ENCODE results near the gene LRRC28.
"Not testable (repeated sequence)": the region's sequence is repeated elsewhere in the genome, so short reads cannot be mapped to it uniquely, and the experiment has no call there.

Gene LRRC28

DNA sequence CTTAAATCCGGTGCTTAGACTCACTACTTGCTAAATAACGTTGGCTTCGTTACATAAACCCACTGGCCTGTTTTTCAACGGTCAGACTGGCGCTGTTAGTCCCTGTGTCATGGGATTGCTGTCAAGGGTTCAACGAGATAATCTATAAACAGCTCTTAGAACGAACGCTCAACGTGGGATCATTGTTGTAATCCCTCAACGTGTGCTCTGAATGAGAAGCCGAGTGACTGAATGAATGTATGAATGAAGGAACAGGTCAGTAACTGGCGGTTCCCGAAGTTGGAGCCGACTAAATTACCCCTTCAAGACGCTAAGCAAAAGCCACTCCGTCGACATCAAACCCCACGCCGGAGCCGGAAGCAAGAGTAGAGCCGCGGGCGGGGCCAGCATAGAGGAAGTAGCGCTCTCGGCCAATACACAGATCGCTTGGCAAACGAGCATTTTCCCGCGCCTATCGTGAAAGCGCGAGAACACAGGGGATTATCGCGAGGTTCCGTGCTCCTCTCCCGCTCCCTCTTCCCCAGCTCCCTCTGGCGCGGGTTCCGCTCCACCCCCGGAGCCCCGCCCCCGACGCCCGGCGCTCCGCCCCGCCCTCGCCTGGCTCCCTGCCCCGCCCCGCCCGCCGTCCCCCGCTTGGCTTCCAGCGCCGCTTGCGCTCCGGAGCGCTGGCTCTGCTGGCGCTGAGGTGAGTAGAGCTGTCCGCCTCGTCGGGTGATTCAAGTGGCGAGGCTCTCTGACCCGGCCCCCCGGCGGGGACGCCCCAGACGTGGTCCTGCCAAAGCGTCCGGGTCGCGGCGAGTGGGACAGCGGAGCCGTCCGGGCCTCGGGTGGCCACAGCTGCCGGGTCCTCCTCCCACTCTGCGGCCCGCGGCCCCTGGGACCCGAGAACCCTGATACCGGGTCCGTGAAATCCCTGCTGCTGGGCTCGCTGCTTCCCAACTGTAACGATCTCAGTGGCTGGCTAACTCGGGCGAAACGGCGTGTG lies at the start of gene LRRC28:
Gene LRRC28, plus strand, starts transcription at position 625 of the 985 bp plus-strand sequence. CDS start 4,477 bp downstream, outside the sequence.
- DNase-seq (ENCODE audit: low read depth), result peak; percentile 89

DNA sequence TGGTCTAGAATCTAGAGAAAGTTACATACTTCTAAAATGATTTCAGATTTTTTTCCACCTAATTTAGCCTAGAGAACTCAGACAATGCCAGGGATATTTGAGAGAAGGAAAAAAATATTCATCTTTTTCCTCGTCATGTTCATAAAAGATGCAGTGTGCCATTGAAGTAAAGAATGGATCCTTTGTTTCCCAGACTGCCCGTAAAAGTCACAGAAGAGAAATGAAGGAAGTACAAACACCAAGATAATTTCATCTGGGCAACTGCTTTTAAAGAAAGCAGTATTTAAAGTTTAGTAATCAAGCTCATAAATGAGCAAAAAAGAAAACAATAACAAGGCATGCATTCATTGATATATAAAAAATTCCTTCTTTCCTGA lies 49.1 kb upstream of the LRRC28 start:
- no peak for DNase-seq (ENCODE audit: low read depth)

DNA sequence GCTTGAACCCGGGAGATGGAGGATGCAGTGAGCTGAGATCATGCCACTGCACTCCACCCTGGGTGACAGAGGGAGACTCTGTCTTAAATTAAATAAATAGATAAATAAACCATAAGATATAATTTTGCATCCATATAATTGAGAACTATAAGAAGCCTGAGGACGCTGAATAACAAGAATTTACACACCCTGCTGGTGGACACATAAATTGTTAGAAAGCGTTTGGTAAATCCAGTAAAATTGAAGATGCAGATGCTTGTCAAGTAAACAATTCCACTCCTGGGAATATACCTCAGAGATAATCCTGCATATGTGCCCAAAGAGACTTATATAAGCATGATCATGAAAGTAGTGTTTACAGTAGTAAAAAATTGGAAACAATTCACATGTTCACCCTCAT lies 43.6 kb upstream of the LRRC28 start:
- DNase-seq (ENCODE audit: low read depth), result no peak

DNA sequence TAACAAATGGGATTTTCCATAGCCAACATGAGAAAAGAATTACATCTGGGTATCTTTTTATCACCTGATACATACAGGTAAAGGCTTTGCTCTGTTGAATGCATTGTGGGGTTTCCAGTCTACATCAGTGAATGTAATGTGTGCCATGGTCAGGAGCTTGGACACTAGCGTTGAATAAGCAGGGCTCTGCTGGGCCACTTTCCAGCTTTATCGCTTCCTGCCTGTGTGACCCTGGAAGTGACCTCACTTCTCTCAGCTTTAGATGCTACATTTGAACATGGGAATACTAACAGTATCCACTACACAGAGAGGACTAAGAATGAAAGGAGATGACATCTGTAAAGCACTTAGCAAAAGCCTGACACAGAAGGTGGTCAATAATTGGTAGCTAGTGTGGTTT lies 42.0 kb upstream of the LRRC28 start:
- DNase-seq (ENCODE audit: low read depth), result no peak

DNA sequence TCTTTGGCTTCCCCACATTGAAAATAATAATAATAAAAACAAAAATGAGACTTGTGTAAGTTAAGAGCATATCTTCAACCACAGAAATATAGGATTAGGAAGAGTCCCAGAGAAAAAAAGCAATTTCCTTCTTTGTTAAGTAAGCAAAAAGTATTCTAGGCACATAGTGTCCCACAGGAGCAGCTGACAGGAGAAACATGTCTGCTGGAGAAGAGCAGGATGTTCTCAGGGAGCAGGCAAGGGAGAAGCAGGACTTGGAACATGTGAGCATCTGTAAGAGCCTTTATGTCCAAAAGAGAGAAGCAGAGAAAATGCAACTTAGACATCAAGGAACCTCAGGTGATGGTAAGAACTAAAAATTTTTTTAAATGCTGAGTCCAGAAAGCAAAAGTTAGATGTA lies 40.9 kb upstream of the LRRC28 start:
- DNase-seq (ENCODE audit: low read depth), result no peak

DNA sequence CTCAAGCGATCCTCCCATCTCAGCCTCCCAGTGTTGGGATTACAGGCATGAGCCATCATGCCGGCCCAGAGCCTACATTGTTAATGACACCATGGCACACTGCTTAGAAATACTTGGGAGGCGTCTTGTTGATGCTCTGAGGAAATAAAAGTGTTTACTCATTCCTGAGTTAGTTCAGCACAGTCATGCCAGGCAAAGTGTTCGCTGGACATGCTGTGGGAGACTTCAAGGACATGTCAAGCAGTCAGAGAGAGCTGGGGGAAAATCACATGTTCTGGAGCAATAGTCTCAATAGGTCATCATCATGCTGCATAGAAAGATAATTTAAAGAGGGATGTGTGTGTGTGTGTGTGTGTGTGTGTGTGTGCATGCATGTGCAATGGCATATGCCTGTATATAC lies 39.4 kb upstream of the LRRC28 start:
- no peak for DNase-seq (ENCODE audit: low read depth)

DNA sequence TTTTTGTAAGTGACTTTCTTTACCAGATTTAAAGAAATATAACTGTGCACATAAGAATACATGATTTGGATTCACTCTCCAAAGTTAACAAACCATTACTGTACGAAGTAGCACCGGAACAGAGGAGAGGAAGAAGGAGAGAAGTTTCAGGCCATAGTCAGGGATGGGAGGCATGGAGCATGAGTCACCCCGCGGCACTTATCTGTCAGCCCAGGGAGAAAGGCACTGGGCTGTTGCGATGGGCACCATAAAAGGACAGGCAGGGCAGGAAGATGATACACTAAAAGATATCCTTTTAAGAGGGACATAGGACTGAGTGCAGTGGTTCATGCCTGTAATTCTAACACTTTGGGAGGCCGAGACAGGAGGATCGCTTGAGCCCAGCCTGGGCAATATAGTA lies 38.9 kb upstream of the LRRC28 start:
- no peak for DNase-seq (ENCODE audit: low read depth)

DNA sequence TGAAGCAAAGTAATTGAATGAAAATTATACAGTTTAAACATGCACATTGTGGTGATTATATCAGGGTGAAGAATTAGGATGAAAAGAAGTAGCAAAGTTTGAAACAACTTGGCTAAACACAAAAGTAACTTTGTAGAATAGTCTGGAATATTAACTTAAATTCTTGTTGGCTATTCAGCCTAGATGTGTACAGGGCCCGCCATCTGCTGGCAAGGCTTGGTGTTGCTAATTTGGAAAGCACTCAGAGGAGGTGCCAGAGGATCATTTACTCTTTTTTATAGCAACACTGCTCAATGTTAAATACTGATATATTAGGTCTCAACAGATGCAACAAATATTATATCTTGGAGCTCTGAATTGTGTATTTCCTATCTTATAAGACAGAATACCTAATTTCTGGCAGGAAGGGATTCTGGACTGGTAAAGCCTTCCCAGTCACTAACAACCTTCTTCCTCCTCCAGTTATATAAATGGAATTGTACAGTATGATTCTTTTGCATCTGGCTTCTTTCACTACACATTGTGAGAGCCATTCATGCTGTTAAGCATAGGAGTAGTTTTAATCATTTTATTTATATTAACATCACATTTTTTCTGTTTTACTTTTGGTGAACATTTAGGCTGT lies 38.0 kb upstream of the LRRC28 start:
- peak; percentile 7 for DNase-seq (ENCODE audit: low read depth)

DNA sequence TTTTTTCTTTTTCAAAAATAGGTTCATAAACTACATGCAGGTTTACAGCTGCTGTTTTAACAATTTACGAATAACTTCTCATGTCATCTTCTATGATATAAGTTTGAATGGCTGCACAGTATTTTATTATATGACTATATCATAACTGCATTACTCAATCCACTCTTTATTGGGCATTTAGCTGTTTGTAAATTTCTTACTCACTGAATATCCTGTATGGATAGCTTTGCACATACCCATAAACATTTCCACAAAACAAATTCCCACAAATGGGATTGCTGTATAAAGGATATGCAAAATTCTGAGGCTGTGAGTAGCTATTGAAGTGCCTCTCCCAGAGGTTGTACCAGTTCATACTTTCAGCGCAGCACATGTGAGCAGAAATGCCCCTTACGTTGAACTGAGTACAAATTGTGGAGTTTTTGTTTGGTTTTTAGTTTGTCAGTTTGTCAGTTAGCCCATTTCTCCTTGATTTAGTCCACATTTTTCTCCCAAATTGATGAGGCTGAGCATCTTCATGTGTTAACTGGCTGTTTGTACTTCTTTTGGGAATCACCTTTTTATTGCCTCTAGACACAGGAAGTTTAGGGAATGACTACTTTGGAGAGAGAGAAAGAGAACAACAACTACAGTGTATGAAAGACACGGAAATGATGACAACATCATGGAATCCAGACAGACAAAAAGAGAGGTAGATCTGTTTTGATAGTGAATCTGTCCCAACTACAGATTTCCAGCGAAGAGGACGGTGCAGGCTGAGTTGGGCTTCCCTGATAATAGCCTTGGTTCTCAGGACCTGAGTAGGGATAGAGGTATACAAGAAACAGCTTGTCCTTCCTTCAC lies 26.7 kb upstream of the LRRC28 start:
- no peak for DNase-seq (ENCODE audit: low read depth)

DNA sequence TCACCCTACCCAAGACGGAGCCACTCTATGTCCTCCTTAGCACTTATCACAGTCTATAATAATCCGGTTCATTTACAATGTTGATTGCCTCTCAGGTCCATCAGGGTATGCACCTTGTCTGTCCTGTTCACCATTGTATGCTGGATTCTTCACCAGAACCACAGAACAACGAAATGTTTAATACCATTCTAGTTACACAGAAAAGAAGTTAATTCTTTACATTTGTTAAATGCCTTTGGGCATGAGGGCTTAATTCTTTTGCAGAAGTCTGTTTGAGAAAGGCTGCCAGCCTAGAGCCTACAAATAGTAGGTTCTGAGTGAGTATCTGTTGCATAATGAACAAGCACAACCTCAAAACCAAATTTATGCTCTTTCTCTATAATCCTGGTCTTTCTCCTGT lies 24.5 kb upstream of the LRRC28 start:
- DNase-seq (ENCODE audit: low read depth), result no peak

DNA sequence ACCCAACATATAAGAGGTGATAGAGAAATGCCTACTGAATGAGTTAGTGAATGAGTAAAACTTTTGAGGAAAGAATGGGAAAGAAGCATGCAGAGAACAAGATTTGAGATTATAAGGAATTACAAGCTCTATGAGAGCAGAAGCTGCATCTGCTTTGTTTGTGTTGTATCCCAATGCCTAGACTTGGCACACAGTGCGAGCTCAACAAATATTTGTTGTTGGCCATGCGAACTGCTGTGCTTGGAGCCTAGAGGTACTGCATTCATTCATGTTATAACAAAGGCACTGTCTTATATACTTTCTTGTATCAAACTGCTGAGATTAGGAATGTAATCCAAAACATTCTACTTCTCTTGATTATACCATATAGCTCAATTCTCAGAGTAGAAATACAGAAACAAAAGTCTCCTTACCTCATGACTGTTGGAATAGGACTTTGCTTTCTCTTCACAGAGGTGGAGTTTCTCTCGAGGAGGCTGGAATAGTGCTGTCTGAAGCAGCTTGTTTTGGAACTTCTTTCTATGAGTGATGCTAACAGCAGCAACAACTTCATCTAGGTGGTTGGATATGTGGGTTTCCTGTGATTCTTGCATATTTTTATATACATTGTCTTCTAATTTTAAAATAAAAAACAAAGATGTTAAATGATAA lies 23.0 kb upstream of the LRRC28 start:
- no peak for DNase-seq (ENCODE audit: low read depth)

DNA sequence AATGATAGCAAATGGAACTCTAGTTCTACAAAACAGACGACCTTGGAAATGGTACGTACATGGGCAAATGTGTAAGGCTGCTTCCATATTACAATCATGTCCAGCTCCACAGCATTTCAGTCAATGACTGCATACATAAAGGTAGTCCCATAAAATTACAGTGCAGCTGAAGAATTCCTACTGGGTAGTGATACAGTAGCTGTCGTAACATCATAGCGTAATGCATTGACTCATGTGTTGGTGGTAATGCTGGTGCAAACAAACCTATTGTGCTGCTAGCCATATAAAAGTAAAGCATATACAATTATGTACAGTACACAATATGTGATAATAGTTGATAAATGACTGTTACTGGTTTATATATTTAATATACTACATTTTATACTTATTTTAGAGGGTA lies 20.4 kb upstream of the LRRC28 start:
- no peak for DNase-seq (ENCODE audit: low read depth)

DNA sequence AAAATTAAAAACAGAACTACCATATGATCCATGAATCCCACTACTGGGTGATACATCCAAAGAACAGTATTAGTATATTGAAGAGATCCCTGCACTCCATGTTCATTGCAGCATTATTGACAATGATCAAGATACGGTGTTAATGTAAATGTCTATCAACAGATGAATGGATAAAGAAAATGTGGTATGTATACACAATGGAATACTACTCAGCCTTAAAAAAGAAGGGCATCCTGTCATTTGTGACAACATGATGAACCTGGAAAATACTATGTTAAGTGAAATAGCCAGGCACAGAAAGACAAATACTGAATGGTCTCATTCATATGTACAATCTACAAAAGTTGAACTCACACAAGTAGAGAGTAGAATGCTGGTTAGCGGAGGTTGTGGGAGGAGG lies 18.5 kb upstream of the LRRC28 start:
- no peak for DNase-seq (ENCODE audit: low read depth)

DNA sequence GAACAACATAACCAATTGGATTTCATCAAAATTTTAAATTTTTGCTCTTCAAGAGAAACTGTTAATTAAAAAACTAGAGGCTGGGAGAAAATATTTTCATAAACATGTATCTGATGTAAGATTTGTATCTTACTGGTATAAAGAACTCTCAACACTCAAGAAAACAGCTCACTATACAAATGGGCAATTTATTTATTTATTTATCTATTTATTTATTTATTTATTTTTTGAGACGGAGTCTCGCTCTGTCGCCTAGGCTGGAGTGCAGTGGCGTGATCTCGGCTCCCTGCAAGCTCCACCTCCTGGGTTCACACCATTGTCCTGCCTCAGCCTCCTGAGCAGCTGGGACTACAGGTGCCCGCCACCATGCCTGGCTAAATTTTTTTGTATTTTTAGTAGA lies 17.1 kb upstream of the LRRC28 start:
- DNase-seq (ENCODE audit: low read depth), result not testable (repeated sequence)

DNA sequence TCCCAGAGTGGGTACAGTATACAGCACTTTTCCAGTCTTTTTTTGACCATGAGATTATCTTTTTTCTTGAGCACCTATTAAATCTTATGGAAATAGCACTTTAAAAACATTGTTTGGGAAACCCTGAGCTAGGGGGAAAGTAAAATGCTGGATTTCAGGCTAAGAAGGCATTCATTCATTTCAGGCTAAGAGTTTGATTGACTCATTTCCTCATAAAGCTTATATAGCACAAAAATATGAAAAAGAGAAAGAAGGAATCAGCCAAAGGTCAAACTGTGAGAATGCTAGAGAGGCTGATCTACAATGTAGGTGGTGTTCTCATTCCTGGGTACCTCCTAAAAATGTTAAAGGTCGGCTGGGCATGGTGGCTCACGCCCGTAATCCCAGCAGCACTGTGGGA lies 12.4 kb upstream of the LRRC28 start:
- DNase-seq (ENCODE audit: low read depth), result no peak

DNA sequence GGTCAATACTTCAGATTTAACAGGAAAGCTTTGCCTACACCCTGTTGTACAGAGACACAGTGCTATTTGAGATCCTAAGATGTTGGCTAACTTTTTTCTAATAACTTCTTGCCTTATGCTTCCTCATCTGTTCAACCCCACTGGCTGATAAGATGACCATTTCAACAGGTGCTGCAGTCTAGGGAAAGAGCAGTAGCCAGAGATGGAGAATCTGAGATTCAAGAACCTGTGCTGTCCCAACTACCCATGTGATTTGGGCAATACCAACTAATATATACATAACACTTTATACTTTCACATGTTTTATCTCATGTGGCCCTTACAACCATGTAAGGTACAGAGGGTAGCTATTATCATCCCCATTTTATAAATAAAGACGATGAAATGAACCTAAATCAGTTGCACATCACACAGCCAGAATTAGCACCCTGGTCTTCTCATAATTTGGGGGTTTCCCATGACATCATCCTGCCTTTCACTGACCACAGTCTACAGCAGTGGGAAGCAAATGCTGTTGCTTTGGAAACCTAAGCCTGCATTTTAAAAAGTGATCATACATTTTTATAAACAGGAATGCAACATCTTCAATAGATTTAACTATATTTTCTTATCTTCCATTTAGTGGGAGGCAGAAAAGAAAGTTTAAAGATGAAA lies 11.6 kb upstream of the LRRC28 start:
- no peak for DNase-seq (ENCODE audit: low read depth)

DNA sequence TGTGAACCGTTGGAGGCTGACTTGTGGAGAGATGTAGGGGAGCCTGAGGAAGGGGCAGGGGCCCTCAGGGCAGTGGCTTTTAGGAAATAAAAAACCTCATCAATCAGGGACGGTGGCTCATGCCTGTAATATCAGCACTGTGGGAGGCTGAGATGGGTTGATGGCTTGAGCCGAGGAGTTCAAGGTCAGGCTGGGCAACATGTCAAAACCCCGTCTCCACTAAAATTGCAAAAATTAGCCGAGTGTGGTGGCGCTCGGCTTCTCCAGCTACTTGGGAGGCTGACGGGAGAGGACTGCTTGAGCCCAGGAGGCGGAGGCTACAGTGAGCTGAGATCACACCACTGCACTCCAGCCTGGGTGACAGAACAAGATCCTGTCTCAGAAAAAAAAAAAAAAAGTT lies 9.5 kb upstream of the LRRC28 start:
- no peak for DNase-seq (ENCODE audit: low read depth)

DNA sequence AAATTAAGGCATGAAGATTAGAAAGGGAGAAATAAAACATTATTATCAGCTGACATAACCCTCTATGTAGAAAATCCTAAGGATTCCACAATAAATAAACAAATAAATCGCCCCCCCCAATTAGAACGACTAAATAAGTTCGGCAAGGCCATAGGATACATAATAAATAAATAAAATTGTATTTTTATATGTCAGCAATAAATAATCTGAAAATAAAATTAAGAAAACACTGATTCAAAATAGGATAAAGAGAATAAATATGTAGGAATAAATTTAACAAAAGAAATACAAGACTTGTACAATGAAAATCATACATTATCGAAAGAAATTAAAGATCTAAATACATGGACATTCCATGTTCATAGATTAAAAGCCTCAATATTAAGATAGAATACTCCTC lies 7.0 kb upstream of the LRRC28 start:
- DNase-seq (ENCODE audit: low read depth), result no peak

DNA sequence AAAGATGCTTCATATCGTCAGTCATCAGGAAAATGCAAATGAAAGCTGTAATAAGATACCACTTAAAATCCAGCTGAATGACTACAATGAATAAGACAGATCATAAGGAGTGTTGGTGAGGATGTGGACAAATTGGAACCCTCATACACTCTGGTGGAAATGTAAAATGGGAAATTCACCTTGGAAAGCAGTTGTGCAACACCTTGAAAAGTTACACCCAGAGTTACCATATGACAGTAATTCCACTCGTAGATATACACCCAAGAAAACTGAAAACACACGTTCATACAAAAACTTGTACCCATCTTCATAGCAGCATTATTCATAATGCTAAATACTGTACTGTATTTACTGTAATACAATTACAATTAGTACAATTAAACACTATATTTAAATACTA lies 4.2 kb upstream of the LRRC28 start:
- DNase-seq (ENCODE audit: low read depth), result no peak

DNA sequence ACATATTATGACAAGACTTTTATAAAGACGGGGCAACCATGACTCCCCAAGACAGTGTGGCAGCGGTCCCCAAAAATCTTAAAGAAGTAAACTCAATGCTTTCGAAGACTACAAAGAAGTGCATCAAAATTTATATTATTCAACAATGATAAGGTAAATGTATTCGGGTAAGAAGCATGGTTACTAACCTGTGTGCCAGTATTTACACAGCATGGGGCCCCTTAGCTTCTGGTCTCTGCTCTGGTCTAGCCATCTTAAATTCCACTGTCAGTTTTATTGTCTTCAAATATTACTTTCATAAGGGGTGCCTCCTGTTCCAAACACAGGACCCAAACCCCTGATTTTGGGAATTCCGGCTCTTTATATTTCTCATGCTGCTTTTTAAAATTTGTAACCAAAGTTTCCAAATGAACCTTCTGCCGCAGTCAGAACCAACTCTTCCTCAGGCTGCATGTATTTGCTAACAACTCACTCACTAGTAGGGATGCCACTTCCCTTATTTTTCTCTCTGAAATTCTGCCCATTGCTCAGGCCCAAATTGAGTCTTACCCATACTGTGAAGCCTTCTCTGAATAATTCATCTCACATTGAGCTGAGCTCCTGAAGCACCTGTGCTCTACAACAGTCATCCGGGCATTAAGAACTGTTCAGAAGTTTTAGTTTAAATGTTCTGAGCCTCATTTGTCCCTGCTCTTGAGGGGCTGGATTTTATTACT lies 3.1 kb upstream of the LRRC28 start:
- no peak for DNase-seq (ENCODE audit: low read depth)

DNA sequence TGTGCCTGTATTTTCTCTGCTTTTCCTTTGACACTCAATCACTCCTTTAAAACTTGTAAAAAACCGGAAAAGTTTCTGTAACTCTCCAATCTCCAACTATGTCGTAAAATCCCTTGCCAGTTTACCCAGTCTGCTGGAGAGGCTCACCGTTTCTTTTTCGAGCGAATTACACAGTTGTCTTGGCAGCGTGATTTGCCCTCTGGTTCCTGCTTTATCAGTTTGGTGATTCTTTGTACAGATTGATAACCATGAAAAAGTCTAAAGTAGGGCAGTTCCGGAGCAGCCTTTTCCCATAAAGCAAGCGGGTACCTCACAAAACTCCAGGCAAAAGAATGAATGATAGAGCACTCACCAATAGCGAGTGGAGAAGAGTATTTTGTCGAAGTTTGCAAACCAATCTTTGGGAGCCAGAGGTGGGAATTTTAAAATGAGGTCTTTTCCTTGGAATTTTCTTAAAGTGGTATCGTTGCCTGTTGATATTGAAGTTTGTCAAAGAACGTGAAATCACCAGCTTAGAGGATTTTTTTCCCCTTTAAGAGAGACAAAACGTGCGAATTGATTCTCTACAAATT lies 1.9 kb upstream of the LRRC28 start, which contains the start of gene TTC23:
Gene TTC23, minus strand, starts transcription at position 312 of the 572 bp plus-strand sequence. CDS start 20,869 bp downstream, outside the sequence.
- DNase-seq (ENCODE audit: low read depth), result no peak

Measured in stimulated activated CD8-positive, alpha-beta memory T cell treated with anti-CD3 and anti-CD28 coated beads, Interleukin-12 subunit alpha, Interleukin-12 subunit beta, amount 100 ng/mL, for 4 hours (primary cell).